Activated CD4-positive, CD25-positive, alpha-beta regulatory T cell treated with anti-CD3 and anti-CD28 coated beads, Interleukin-2, amount 50 U/mL, for 72 hours (primary cell): ENCODE results near the gene PDCD5.
A peak's percentile ranks its signal among the peaks of the same experiment; 100 is the strongest.
"Not testable (repeated sequence)": the region's sequence is repeated elsewhere in the genome, so short reads cannot be mapped to it uniquely, and the experiment has no call there.

Source experiments
- DNase-seq: peaks from one replicate; pipeline ENCODE4 v3.0.0; 2021

Gene PDCD5

GRCh38 chr19:32580353-32580900, 563 bp upstream of the PDCD5 start:
- no peak for DNase-seq

GRCh38 chr19:32581705-32582179, 752 bp downstream of the PDCD5 start:
- no peak for DNase-seq

DNA sequence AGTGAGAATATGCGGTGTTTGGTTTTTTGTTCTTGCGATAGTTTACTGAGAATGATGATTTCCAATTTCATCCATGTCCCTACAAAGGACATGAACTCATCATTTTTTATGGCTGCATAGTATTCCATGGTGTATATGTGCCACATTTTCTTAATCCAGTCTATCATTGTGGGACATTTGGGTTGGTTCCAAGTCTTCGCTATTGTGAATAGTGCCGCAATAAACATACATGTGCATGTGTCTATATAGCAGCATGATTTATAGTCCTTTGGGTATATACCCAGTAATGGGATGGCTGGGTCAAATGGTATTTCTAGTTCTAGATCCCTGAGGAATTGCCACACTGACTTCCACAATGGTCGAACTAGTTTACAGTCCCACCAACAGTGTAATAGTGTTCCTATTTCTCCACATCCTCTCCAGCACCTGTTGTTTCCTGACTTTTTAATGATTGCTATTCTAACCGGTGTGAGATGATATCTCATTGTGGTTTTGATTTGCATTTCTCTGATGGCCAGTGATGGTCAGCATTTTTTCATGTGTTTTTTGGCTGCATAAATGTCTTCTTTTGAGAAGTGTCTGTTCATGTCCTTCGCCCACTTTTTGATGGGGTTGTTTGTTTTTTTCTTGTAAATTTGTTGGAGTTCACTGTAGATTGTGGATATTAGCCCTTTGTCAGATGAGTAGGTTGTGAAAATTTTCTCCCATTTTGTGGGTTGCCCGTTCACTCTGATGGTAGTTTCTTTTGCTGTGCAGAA, 6.9 kb downstream of the PDCD5 start:
- DNase-seq, result not testable (repeated sequence)

GRCh38 chr19:32594021-32594420, 13.0 kb downstream of the PDCD5 start:
- DNase-seq, result no peak

- no peak for DNase-seq
Measured at GRCh38 chr19:32595491-32595890, 14.5 kb downstream of the PDCD5 start.

DNA sequence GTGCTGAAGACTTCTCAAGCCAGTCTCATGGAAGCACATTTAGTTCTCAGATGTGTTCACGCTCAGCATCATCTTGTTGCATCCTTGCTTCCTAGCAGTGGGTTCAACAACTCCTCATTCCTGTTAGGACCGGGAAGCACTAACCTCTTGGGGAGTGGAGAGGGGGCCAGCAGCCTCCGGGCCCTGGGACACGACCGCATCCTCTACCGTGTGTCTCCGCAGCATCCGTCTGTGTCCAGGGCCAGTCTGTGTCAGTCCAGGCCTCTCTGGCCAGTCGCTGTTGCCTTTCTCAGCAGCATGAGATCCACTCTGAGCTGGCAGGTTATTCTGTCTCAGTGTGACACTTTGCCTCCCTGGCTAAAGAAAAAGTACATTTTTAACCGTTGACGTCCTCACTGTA, 17.0 kb downstream of the PDCD5 start:
- no peak for DNase-seq

DNA sequence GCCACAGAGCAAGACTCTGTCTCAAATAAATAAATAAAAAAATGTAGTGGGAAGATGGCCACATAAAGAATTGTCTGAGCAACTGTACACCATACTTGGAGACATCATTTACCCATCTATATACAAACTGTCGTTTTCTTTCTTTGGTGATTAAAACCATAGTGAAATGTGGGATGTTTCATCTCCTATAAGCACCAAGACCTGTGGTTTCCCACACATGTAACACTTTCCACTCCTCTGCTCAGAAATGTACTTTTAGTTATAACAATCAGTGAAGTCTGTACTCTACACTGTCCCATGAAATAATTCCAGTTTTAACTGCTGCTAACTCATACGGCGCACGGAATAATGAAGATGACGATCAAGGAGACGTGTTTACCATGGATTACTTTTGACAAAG, 18.3 kb downstream of the PDCD5 start:
- no peak for DNase-seq

DNA sequence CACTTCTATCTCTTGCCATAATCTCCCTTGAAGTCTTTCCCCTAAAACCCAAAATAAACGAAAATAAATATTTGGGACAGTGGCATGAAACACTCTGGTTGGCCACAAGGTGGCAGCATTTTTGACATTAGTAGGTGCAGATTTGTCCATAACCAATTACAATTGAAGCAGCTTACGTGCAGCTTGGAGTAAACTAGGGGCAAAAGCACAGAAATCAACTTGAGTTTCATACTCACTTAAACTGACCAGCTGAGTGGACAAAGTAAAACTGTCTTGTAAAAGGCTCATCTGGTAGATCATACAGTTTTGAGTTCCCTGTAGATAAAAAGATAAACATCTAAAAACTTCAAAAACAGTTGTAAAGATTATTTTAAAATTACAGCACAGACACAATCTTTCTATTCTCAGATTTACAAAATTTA, 18.8 kb downstream of the PDCD5 start:
- DNase-seq, result peak; percentile 40

DNA sequence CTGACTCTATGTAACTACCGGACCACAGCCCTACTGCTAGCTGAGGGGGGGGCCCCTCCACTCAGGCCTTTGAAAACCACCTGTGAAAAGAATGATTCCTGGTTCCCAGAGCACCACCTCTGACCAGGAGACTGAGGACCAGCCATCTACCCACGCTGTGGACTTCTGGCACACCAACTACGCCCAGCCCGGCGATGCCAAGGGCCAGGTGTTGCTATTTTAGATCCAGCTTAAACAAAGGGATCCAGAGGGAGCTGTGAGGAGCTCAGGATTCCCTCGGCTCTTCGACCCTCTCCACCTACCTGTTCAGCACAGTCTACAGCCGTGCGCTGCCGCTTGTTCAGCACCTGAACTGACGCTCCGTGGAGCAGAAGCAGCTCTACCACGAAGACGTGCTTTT, 23.0 kb downstream of the PDCD5 start:
- no peak for DNase-seq

GRCh38 chr19:32605544-32605943, 24.6 kb downstream of the PDCD5 start:
- DNase-seq, result no peak

- no peak for DNase-seq
Measured at GRCh38 chr19:32606289-32606688, 25.3 kb downstream of the PDCD5 start.

DNA sequence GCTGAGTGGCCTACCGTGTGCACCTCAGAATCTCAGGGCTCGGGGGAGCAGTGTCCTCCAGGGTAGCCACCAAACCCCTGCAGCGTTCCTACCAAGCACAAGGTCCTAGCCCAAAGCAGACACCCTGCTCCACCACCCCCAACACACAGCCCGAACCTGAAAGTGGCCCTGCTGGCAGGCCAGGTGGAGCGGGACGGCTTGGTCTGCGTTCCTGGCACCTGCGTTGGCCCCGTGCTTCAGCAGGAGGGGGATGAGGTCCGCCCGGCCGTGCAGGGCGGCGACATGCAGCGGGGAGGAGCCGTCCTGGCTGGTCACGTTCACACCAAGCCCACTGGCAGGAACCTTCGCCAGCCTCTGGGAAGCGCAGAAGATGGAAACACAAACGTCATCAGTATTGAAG, 26.5 kb downstream of the PDCD5 start:
- no peak for DNase-seq

DNA sequence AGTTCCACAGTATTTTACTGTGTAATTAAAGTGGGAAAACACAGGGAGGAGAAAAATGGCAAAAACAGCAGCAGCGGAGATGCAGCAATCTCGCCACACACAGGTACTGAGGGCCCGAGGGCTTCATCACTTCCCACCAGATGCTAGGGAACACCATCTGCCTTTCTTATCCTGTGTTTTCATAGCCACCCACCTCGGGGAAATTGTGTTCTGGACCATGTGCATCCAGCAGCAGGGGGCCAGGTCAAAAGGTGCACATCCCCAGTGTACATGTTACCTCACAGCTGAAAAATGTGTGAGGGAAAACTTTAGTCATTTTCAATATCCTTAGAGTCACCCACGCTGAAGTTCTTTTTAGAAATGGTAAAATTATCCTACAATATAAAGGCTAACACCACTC, 30.2 kb downstream of the PDCD5 start:
- DNase-seq, result no peak

GRCh38 chr19:32613008-32613407, 32.0 kb downstream of the PDCD5 start:
- no peak for DNase-seq

DNA sequence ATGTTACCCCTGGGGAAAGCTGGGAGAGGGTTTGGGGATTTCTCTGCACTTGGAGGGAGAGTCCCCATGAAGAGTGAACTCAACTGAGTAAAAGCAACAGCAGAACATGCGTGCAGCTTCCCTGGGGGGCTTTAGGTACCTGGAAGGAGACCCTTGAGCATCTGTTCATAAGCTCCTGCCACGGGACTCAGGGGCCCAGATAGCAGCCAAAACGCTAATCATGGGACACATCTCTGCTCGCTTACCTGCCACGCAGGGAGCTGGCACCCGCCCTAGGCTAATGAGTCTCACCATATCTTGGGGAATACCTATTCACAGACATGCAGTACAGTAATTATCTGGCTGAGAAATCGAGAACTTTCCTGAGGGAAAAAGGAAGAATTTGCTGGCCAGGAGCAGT, 33.9 kb downstream of the PDCD5 start:
- DNase-seq, result no peak

DNA sequence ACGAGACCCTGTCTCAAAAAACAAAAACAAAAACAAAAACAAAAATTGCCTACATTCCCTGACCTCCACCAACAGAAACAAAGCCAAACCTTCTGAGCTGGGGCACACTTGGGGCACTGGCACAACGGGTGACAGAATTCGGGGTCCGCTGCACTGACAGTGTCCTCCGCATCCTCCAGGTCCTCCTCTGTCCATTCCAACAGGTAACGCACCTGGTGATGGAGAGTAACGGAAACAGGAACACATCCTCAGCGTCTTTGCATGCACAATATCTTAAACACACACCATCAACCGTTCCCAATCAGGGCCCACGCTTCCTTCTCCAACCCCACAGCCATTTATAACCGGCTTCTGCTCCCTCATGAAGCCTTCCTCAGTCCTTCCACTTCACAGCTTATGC, 34.6 kb downstream of the PDCD5 start:
- no peak for DNase-seq

DNA sequence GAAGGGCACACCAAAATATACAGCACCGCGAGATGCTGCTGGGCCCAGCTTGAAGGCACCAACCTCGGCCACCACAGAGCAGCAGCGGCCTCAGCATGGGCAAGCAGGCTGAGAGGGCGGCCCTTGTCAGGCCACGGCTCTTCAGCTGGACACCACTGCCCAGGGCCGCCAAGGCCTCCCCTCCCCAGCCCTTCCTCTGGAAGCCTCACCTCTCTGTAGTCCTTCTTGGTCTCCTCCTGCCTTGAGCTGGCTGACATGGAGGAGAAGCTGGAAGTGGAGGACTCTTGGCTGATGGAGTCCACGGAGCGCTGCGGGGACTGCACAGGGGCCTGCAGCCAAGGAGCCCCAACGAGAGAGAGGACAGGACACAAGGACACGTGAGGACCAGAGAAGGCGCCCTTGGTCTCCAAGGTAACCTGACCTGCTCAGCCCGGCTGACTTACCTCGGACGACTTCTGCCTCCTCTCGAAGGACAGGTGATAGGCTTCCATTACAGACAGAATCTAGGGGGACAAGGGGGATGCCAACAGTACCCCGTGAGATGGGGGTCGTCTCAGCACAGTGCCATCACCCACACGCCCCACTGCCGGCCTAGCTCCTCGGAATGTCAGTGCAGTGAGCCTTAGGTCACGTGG, 38.2 kb downstream of the PDCD5 start:
- no peak for DNase-seq

DNA sequence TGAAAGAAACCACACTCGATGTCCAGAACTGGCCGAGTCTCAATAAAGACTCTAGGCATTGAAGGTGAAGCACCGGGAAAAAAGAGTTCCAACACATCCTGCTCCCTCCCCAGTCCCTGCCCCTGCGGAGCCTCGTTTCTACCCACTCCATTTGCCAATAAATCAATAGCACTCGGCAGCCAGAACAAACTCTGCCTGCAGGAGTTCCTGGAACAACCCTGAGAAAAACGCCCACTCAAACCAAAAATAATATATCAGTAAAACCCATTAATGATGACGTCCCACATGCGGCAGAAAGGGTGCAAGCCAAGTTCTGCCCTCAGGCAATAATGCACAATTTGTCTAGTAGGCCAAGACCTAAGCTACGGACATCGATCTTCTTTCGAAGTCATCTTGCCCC, 41.0 kb downstream of the PDCD5 start:
- DNase-seq, result no peak

DNA sequence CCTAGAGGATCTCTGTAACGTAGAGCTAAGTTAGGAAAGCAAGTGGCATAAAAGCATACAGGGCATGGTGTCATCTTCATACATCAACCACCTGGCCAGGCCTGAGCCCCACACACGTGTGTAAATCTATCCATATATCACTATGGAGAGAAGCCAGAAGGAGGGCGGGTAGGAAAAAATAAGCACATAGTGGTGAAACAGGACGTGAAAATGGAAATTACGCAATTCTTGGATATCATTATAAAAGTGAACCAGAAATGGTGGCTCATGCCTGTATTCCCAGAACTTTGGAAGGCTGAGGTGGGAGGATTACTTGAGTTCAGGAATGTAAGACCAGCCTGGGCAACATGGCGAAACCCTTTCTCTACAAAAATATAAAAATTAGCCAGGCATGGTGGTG, 43.4 kb downstream of the PDCD5 start:
- no peak for DNase-seq

GRCh38 chr19:32626969-32627368, 46.0 kb downstream of the PDCD5 start:
- no peak for DNase-seq

GRCh38 chr19:32627714-32628270, 46.8 kb downstream of the PDCD5 start:
- DNase-seq, result no peak

- DNase-seq, result no peak
Measured at GRCh38 chr19:32630338-32630737, 49.3 kb downstream of the PDCD5 start.

- no peak for DNase-seq
Measured at GRCh38 chr19:32631381-32631780, 50.4 kb downstream of the PDCD5 start.
